ENCODE measurements around the gene CDKN2B-AS1. TPM values are rescaled to one million over a fixed set of nuclear protein-coding genes. Genes with fewer than 3 reads are reported as not detected.
A peak's percentile ranks its signal among the peaks of the same experiment; 100 is the strongest.

Gene CDKN2B-AS1
- total RNA-seq, 1 donor from 2014 or later: 19.5 TPM

- peak; percentile 62 for DNase-seq (ENCODE audit: low spot score)
These were observed 89.9 kb downstream of the CDKN2B-AS1 start for GRCh38 chr9:22084336-22085035.

GRCh38 chr9:22088053-22088716, 93.6 kb downstream of the CDKN2B-AS1 start:
- DNase-seq (ENCODE audit: low spot score): no peak

- DNase-seq (ENCODE audit: low spot score): no peak
These were observed 94.1 kb downstream of the CDKN2B-AS1 start for GRCh38 chr9:22088717-22089061.

GRCh38 chr9:22097707-22098106, 103.1 kb downstream of the CDKN2B-AS1 start:
- DNase-seq (ENCODE audit: low spot score): peak; percentile 52

- no peak for DNase-seq (ENCODE audit: low spot score)
These were observed 104.2 kb downstream of the CDKN2B-AS1 start for GRCh38 chr9:22098643-22099332.

GRCh38 chr9:22100626-22101025, 106.0 kb downstream of the CDKN2B-AS1 start:
- no peak for DNase-seq (ENCODE audit: low spot score)

GRCh38 chr9:22102146-22103053, 107.8 kb downstream of the CDKN2B-AS1 start:
- no peak for DNase-seq (ENCODE audit: low spot score)

- peak; percentile 25 for DNase-seq (ENCODE audit: low spot score)
These were observed 109.3 kb downstream of the CDKN2B-AS1 start for GRCh38 chr9:22103685-22104575.

- no peak for DNase-seq (ENCODE audit: low spot score)
These were observed 110.6 kb downstream of the CDKN2B-AS1 start for GRCh38 chr9:22105005-22105722.

GRCh38 chr9:22107202-22108045, 112.8 kb downstream of the CDKN2B-AS1 start:
- no peak for DNase-seq (ENCODE audit: low spot score)

- no peak for DNase-seq (ENCODE audit: low spot score)
These were observed 114.2 kb downstream of the CDKN2B-AS1 start for GRCh38 chr9:22108581-22109370.

- DNase-seq (ENCODE audit: low spot score): peak; percentile 27
These were observed 116.8 kb downstream of the CDKN2B-AS1 start for GRCh38 chr9:22111176-22111953.

- DNase-seq (ENCODE audit: low spot score): no peak
These were observed 117.3 kb downstream of the CDKN2B-AS1 start for GRCh38 chr9:22111954-22112247.

GRCh38 chr9:22112870-22113821, 118.6 kb downstream of the CDKN2B-AS1 start:
- DNase-seq (ENCODE audit: low spot score): peak; percentile 44

- no peak for DNase-seq (ENCODE audit: low spot score)
These were observed 120.4 kb downstream of the CDKN2B-AS1 start for GRCh38 chr9:22114956-22115355.

- DNase-seq (ENCODE audit: low spot score): no peak
These were observed 122.2 kb downstream of the CDKN2B-AS1 start for GRCh38 chr9:22116758-22117157.
